Central memory CD4-positive, alpha-beta T cell (primary cell): Measurements from ENCODE around the gene RPTOR.
"Not testable (repeated sequence)": the region's sequence is repeated elsewhere in the genome, so short reads cannot be mapped to it uniquely, and the experiment has no call there.

Source experiments
- DNase-seq: peaks from one replicate; pipeline ENCODE4 v3.0.0; 2022

Gene RPTOR

DNA sequence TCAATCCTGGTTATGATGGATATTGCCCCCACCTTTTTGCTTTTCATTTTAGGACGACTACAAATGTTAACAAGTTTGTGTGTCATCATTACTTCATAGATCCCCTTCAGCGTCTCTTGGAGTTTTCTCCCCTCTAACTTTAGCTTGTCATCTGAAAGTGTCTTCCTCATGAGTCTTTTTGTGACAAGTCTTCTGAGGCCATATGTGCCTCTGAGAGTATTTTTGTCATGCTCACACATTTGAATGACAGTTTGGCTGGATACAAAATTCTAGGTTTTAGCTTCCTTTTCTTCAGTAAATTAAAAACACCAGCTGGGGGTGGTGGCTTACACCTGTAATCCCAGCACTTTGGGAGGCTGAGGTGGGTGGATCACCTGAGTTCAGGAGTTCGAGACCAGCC is 243.2 kb downstream of the RPTOR start:
- no peak for DNase-seq

DNA sequence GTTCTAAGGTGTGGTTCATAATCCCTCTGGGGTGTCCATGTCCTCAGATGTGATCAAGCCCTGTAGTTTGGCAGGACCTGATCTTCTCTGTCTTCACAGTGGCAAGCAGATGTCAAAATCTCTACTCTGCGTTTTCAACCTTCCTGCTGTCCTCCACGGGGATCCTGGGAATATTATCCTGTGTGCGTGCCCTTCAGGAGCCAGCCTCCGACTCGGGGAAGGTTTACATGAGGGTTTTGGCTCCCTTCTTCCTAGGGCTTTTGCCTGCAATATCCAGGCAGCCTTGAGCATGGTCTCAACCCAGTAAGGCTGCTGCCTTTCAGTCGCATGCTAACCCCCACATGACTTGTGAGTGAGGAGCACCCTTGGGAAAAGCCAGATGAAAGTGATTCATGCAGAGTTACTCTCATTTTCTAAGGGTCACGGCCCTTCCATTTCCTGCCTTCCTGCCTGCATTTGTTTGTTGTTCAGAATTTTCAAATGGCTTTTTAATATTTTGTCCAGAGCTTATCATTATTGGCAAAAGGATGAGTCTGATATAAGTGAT is 244.8 kb downstream of the RPTOR start:
- no peak for DNase-seq

DNA sequence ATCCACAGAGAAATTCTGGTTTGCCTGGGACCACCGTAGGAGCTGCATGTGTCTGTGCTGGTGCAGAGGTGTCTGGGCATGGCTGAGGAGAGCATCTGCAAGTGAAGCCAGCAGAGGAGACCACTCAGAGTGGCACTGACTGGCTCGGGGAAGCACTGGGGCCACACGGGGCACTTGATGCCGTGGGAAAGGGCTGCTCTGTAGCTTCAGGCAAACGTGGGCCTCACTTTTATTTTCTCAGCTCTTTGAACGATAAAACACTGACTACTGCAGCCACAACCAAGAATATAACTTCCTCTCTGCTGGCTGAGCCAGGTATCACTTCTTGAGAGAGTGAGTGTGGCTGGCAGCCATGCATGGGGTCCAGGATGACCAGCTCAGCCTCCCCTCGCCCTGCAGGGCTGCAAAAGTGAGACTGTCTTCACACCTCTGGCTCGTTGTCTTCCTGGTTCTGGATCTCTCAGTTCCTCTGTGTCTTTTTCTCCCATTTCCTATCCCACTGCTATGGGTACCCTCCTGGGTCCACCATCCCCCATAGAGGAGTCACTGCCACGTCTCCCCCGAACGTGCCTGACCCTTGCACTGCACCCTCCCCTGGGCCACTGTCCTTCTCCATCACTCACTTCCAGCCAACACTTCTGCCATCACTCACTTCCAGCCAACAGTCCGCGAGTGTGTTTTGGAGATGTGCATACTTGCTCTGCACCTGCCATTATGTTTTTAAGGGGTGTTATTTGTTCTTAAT is 245.6 kb downstream of the RPTOR start:
- peak; percentile 31 for DNase-seq

DNA sequence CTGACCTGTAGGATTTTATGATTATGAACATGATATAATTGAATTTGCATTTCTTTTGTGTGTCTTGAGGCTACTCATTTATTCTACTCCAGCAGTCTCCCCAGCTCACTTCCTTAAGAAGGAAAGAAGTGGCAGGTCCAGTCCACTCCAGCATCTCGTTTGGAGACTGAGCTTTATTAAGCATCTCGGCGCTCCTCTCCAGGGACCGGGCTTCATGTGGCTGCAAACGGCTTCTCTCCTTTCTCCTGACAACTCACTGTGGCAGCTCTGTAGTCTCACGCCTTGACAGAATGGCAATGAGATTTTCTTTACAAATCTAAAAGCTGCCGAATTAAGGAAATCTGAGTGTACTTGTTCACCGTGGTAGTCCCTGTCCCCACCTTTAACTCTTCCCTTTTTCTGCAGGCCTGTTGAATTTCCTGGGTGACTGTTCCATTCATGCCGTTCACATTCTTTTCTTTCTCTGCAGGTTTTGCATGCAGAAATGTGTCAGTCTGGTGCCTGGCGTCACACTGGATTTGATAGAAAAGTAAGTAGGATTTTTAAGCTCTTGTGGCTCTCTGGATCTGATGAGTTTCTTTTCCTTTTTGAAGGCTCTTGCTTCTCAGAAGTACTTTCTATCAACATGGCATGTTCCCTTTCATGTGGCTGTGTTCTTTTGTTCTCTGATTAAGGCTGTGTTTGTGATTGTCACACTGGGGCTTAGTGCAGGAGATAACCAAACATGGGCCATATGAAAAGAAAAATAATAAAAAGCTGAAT is 246.5 kb downstream of the RPTOR start:
- DNase-seq = peak; percentile 44

DNA sequence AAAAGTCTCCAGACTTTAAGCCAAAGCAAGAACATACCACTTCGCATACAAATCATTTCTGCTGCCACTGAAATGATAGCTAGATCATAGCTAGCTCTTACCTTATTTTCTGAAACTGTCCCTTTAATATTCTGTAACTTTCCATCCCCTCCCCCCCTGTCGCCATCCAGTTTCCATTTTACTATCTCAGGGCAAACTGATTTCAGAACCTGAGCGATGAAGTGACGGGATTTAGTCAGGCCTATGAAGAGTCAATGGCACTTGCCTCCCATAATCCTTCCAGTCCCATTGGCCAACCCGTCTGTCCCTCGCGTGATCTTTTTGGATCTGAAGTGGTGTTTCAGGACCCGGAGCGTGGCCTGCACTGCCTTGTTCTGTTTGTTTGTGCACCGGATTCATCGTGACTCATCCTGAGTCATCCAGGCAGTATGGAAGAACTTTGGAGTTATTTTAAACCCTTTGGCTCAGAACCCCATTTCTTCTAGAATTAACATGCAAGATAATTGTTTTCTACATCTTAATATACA is 247.2 kb downstream of the RPTOR start:
- DNase-seq = peak; percentile 17

DNA sequence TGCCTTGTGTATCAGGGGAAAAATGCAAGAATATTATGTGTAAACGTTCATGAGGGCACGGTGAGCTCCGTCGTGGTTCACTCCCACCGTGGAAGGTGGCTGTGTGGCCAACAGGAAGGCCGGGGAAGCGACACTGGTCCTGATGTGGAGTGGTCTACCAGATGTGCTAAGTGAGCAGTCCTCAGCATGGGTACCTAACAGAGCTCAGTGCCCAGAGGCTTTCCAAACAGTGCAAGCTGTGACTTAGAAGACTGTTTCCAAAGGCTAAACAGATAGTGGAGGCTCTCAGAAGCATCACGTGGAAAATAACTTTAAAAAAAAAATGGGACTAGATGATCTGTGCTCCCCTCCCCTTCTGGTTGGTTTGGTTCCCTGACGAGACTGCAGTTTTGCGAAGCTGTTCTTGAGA is 247.7 kb downstream of the RPTOR start:
- DNase-seq = no peak

DNA sequence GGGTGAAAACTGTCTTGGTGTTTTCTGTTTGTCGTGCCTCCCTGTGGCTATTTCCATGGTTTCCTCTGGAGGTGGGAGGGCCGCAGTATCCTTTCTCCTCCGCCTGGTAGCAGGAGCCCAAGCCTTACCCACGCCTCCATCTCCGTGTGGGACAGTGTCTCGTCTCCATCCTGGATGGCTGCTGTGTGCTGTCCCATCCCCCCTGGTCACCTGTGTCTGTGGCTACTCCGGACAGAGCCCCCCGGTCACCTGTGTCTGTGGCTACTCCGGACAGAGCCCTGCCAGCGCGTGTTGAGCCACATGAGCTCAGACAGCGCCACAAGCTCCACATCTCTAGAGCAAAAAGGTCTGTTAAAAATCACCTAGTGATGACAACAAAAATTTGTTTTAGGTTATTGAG is 248.8 kb downstream of the RPTOR start:
- no peak for DNase-seq

DNA sequence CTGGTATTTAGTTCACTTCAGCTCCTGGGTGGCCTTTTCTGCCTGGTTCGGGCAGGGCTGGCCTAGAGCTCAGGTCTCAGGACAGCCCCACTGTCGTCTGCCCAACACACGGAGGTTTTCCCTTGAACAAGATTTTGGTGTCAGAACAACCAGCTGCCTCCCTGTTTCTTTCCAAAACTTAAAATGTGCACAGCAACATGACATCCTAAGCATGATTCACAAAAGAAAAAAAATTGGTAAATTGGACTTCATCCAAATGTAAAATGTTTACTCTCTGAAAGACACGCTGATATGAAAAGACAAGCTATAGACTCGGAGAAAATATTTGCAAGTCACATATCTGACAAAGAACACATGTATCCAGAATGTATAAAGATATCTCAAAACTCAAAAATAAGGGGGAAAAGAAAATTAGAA is 249.2 kb downstream of the RPTOR start:
- DNase-seq = no peak

DNA sequence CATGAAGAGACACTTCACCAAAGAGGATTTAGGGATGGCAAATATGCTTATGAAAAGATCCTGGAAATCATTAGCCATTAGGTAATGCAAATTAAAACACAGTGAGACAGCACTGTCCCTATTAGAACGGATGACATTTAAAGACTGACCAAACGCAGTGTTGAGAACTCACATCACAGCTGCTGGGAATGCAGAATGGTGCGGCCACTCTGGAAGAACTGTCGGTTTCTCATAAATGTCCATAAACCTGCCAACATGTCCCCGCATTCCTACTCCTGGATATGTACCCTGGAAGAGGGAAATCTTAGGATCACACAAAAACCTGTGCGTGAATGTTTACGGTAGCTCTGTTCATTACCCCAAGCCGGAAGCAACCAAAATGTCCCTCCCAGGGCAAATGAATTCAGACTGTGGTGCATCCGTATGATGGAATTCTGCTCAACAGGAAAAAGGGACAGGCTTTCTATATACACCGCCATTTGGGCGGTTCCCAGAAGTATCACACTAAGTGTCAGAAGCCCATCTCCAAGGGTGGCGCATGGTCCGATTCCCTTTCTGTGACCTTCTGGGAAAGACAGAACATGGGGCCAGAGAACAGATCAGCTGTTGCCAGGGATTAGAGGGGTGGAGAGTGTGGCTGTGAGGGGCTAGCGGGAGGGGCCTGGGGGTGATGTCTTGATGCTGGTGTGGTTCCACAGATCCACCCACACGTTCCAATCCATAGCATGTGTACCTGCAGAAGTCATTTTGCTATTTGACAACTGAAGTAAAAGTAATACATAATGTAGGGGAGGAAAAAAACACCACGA is 249.8 kb downstream of the RPTOR start:
- DNase-seq = no peak

DNA sequence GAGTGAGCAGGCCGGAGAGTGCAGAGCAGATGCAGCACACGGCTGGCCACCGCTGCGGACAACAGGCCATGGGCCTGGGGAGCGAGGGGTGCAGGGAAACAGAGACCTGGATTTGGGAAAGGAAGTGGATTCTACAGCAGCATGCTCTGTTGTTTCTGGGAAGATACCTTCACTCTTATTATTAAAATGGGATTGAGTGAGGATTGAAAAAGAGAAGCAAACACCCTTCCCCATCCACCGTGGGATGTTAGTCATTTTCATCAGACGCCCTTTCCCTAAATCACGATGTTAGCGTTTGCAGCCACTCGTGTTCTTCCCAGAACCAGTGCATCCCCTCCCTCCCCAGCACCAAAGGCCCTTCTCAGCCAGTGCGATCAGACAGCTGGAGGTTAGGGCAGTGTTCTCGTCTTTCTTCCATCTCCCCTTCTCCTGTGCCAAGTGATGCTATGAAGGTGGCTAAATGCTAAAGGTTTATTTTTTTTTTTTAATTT is 250.5 kb downstream of the RPTOR start:
- DNase-seq = no peak

DNA sequence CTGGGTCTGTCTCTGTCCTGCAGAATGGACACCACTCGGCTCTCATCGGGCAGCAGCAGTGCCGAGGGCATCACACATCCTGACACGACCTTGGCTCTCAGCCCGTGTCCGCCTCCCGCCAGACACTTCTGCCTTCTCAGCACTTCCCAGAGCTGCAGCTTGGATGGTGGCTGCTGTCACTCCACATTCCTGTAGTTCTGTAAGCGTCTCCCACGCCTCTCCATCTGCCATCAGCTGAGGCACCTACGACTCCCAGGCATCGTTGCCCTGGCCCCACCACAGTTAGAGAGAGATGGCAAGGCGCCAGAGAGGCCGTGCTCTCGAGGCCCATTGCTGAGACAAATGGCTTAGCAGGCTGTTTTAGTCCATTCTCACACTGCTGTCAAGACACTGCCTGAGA is 251.1 kb downstream of the RPTOR start:
- no peak for DNase-seq

DNA sequence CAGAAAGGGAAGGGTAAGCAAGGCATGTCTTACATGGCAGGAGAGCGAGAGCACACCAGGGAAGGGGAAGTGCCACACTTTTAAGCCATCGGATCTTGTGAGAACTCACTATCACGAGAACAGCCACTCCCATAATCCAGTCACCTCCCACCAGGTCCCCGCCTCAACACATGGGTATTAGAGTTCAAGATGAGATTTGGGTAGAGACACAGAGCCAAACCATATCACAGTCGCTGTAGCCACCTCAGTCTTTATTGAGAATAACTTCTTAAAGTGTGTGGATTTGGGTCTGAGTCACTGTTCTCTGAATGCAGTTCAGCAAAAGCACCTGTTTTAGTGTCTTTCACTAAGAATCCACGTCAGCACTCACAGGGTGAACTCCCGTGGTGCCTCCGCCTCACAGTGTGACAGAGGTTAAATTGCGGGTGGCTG is 251.8 kb downstream of the RPTOR start:
- no peak for DNase-seq

DNA sequence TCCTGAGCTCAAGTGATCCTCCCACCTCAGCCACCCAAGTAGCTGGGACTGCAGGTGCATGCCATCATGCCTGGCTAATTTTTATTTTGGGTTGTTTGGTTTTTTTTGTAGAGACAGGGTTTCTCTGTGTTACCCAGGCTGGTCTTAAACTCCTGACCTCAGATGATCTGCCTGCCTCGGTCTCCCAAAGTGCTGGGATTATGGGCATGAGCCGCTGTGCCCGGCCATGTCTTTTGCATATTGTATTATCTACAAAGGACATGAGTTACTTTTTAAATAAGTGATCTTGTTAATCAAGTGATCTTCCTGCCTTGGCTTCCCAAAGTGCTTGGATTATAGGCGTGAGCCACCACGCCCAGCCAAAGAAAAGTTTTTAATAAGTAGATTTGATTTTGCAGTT is 252.6 kb downstream of the RPTOR start:
- DNase-seq = not testable (repeated sequence)

DNA sequence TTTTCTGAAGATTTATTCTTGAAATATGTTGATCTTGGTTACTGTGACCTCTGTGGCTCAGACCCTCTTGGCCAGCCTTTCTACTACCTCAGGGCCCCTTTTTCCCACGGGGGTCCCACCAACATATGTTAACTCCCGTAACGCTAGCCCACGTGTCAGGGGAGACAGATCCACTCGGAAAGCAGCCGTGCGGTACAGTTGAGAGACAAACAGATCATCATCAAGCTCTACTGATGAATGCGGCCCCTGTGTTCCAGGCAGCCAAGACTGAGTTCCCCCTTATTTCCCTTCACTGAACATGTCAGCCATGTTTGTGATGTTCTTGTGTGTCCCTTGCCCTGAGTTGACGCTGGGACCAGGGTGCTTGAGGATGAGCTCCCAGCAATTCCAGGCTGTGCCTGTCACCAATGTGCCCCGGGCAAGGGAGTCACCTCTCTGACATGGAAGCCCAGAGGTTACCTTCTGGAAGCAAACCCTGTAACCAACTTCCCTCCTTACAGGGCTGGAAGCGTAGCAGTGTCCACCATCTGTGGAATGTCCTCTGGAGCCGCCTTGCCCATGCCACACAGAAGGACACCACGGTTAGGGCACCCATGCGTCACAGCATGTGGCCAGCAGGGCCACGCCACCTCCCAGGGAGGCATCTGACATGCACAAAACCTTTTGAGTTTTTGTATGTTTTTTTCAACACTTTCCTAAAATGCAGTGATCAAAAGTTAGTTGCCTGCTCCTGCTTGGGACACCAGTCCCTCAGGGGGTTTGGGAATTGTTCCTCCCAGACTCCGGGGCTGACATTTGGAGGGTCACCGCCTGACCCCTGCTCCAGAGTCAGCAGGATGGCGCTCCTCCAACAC is 253.3 kb downstream of the RPTOR start:
- DNase-seq = no peak

DNA sequence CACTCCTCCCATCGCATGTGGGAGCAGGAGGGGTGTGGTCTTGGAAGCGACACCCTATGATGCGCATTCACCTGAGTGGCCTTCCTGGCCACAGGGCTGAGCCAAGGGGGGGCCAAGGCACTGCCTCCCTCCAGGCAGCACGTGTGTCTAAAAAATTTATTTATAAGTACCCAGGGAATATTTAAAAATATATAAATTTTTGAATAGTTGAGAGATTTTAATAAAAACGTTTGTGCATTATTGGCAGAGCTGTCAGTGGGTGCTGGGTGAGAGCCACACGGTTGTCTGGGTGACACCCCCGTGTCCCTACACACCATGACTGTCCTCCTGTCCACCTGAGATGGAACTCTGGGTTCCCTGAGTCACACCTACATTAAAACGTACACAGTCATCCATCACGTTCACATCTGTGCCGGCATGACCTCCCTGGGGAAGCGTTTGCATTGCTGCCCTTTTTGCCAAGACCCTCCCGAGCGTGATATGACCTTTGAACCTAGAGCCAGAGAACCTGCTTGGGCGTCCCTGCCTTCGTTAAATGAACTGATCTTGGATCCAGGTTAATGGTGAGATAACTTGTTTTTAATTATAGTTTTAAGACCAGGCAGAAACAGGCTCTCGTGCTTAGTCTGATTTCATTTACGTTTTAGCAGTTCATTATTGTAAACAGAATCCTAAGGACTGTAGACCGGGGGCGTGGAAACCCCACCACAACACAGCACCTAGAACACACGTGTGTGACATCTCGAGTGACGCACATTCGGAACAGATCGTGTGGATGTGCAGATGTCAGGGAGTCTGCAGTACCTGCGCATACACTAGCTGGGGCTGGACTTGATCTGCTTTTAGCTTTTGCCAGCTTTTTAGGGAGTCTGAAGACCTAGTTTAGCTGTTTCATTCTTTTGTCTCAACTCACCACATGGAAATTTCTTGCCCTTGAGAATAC is 254.2 kb downstream of the RPTOR start:
- DNase-seq = no peak

DNA sequence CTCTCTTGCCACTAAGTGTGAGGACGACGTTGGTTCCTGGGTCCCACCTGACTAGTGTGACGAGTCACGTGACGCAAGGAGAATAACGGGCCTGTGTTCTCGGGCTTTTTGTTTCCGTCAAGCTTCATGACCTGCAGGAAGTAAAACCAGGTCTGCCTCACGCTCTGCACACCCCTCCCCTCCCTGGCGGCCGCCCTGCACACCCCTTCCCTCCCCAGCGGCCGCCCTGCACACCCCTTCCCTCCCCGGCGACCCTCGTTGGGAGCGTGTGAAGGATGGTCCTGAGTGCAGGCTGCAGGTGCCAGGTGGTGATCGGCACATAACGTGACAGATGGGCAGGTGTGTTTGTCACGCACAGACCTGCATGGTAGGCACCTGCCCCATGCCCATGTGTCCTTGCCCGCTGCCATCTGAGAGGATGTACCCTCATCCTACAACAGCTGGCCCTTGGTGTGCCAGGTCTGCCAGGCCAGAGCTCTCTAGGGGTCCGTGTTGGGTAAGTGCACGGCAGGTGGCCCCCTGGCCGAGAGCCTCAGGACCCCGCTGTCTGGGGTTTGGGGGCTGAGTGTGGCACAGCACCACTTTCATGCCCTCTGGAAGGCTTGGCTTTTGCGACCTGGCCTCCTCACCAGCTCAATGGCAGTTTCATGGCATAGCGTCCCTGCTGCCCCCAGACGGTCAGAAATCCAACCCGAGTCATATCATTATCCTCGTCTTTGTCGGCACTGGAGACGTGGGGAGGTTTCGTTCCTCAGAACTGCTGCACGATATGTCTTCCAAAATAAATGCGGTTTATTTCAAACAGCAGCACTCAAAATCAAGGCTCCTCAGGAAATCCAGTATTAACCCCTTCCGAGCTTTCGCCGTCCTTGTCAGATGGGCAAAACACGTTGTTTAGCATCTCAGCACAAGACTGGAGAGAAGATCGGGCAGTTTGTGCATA is 255.2 kb downstream of the RPTOR start:
- no peak for DNase-seq

DNA sequence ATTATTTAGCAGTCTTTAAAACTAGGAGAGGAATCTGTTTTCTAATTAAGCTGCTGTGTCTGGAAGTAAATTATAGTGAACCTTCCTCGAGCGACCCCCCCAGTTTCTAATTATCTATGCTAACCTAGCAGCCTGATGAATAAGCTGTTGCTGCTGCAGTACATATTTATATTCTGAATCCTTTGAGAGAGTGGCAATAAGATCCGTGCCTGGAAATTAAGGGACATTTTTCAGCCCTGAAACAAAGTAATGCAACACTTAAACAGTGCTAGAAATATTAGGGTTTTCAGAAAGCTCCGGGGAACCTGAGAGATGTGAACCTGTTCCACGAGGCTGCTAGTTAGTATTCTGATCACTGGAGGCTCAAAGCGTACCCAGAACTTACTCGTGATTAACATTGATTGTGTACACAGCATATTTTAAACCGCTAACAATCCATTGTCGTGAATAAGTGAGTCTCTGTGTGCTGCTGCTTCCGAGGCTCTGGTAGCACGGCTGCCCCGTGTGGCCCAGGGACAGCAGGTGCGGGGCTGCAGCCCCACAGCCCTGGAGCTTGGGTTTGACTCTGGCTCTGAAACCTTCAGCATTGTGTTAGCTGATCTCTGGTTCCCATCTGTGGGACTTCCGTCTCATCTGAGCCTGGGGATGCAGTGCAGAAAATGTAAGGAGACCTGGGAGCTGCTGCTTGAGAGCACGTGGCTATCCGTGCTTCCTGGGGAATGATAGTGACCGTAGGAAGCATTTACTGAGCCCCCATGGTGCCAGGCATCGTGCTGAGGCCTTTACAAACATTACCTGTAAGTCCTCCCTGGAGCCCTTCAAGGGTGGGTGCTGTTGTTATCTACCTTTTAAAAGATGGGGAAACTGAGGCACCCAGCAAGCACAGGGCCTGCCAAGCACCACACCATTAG is 256.1 kb downstream of the RPTOR start:
- DNase-seq = no peak
